ENCODE data around the gene MED13.
"Not testable (repeated sequence)": the region's sequence is repeated elsewhere in the genome, so short reads cannot be mapped to it uniquely, and the experiment has no call there.

MED13 gene

GRCh38 chr17:61894310-61894709 lies 170.8 kb downstream of the MED13 start:
- DNase-seq = not testable (repeated sequence)
